GM12891 (cell line): Measurements from ENCODE around the gene PVR. TPM values are rescaled to one million over a fixed set of nuclear protein-coding genes. Genes with fewer than 3 reads are reported as not detected.
A peak's percentile ranks its signal among the peaks of the same experiment; 100 is the strongest.

Source experiments
- DNase-seq: peaks from one replicate; pipeline ENCODE4 v3.0.0; 2011; ENCODE audit warnings: low spot score; ENCODE audit not compliant: insufficient read length
- FAIRE-seq: peaks from 2 replicates; lab custom pipeline; 2011; peaks lifted over from hg19 to GRCh38; lab: Jason Lieb, UNC
- PAX5 ChIP-seq: IDR thresholded peaks from 2 replicates; pipeline ENCODE4 v1.6.1; 2011; ENCODE audit warnings: low read length, moderate library complexity, mild to moderate bottlenecking; ENCODE audit not compliant: insufficient read depth, severe bottlenecking
- POLR2A ChIP-seq: IDR thresholded peaks from 2 replicates; pipeline ENCODE4 v1.6.1; 2011; ENCODE audit warnings: low read depth, low read length, control low read depth
- POLR2AphosphoS5 ChIP-seq: IDR thresholded peaks from 2 replicates; pipeline ENCODE4 v1.6.1; 2011; ENCODE audit warnings: low read depth, low read length, control low read depth
- POU2F2 ChIP-seq: IDR thresholded peaks from 2 replicates; pipeline ENCODE4 v1.6.1; 2011; ENCODE audit warnings: low read depth, mild to moderate bottlenecking, control low read depth, low read length, moderate library complexity
- SPI1 ChIP-seq: IDR thresholded peaks from 2 replicates; pipeline ENCODE4 v1.6.1; 2011; ENCODE audit warnings: low read depth, low read length, control low read depth
- TAF1 ChIP-seq: IDR thresholded peaks from 2 replicates; pipeline ENCODE4 v1.6.1; 2011; ENCODE audit warnings: low read depth, low read length, control low read depth
- polyA plus RNA-seq: library from polyadenylated mRNA; unstranded; fragments of >200 nt; gene quantifications from one replicate; pipeline ENCODE4 v1.2.1, GENCODE V29; 2012; ENCODE audit warnings: low read depth, missing spikeins, inconsistent platforms; ENCODE audit not compliant: missing spikeins

PVR gene
- 1.3 TPM for polyA plus RNA-seq

GRCh38 chr19:44643605-44644401 lies at the start of gene PVR:
Gene PVR, plus strand, starts transcription at chr19:44643910. Its CDS starts 187 bp downstream, at chr19:44644097.
- no peak for TF ChIP-seq POLR2A
- FAIRE-seq: no peak
- DNase-seq: peak; percentile 42

- FAIRE-seq: no peak
- no peak for DNase-seq
- TF ChIP-seq SPI1: no peak
- no peak for TF ChIP-seq PAX5
- TF ChIP-seq TAF1: no peak
- TF ChIP-seq POLR2AphosphoS5: no peak
- TF ChIP-seq POLR2A: no peak
- no peak for TF ChIP-seq POU2F2
These were observed 47.1 kb upstream of the PVR start for GRCh38 chr19:44596428-44597130.

GRCh38 chr19:44597131-44597491 lies 46.6 kb upstream of the PVR start:
- no peak for TF ChIP-seq POLR2A
- TF ChIP-seq TAF1: no peak
- TF ChIP-seq POU2F2: no peak
- TF ChIP-seq SPI1: no peak
- TF ChIP-seq POLR2AphosphoS5: no peak
- TF ChIP-seq PAX5: no peak
- no peak for FAIRE-seq
- DNase-seq: no peak

- no peak for FAIRE-seq
- no peak for DNase-seq
- no peak for TF ChIP-seq TAF1
- no peak for TF ChIP-seq SPI1
- TF ChIP-seq POU2F2: no peak
- TF ChIP-seq POLR2A: no peak
- TF ChIP-seq PAX5: no peak
- TF ChIP-seq POLR2AphosphoS5: no peak
These were observed 45.4 kb upstream of the PVR start for GRCh38 chr19:44598355-44598754.

GRCh38 chr19:44598880-44599279 lies 44.8 kb upstream of the PVR start:
- FAIRE-seq (no peak), DNase-seq (no peak)
- no peak for TF ChIP-seq PAX5
- no peak for TF ChIP-seq POLR2AphosphoS5
- no peak for TF ChIP-seq POLR2A
- TF ChIP-seq TAF1: no peak
- no peak for TF ChIP-seq SPI1
- no peak for TF ChIP-seq POU2F2

- FAIRE-seq (no peak), DNase-seq (no peak)
- TF ChIP-seq POLR2AphosphoS5 (no peak), TAF1 (no peak), SPI1 (no peak), PAX5 (no peak), POLR2A (no peak), POU2F2 (no peak)
These were observed 43.2 kb upstream of the PVR start for GRCh38 chr19:44600466-44600865.

- no peak for FAIRE-seq
- TF ChIP-seq SPI1 (no peak), POLR2A (no peak), TAF1 (no peak), PAX5 (no peak), POLR2AphosphoS5 (no peak), POU2F2 (no peak)
These were observed 41.6 kb upstream of the PVR start for GRCh38 chr19:44602081-44602480.

GRCh38 chr19:44603201-44603945 lies 40.3 kb upstream of the PVR start:
- TF ChIP-seq PAX5 (no peak), POLR2AphosphoS5 (no peak), TAF1 (no peak), POLR2A (no peak), POU2F2 (no peak)
- FAIRE-seq (no peak), DNase-seq (no peak)

More at GRCh38 chr19:44602081-44602480, 41.6 kb upstream of the PVR start:
- DNase-seq: no peak

GRCh38 chr19:44604241-44604640 lies 39.5 kb upstream of the PVR start:
- FAIRE-seq (no peak), DNase-seq (no peak)
- TF ChIP-seq SPI1 (no peak), POLR2A (no peak), TAF1 (no peak), POU2F2 (no peak), PAX5 (no peak), POLR2AphosphoS5 (no peak)

GRCh38 chr19:44605547-44605946 lies 38.2 kb upstream of the PVR start:
- TF ChIP-seq TAF1 (no peak), PAX5 (no peak), POLR2AphosphoS5 (no peak), SPI1 (no peak), POLR2A (no peak), POU2F2 (no peak)
- no peak for FAIRE-seq

More at GRCh38 chr19:44605547-44605946, 38.2 kb upstream of the PVR start:
- no peak for DNase-seq
